ENCODE data around the gene C2orf81. TPM values are rescaled to one million over a fixed set of nuclear protein-coding genes. Genes with fewer than 3 reads are reported as not detected.
A peak's percentile ranks its signal among the peaks of the same experiment; 100 is the strongest.
"Not testable (repeated sequence)": the region's sequence is repeated elsewhere in the genome, so short reads cannot be mapped to it uniquely, and the experiment has no call there.

The C2orf81 gene
- 0.38 TPM for total RNA-seq

GRCh38 chr2:74421221-74421870 lies at the start of gene C2orf81, which contains the start of gene WDR54:
C2orf81 (minus strand) TSS chr2:74421619; CDS start chr2:74421560, 59 bp downstream.
WDR54 (plus strand) TSS chr2:74421730; CDS start chr2:74422154, 424 bp downstream.
- peak; percentile 66 for ATAC-seq
- peak; percentile 71 for DNase-seq (ENCODE audit: low spot score)

- not testable (repeated sequence) for DNase-seq (ENCODE audit: low spot score); ATAC-seq
Measured at GRCh38 chr2:74470742-74471141, 49.3 kb upstream of the C2orf81 start.

- ATAC-seq (peak; percentile 1), DNase-seq (ENCODE audit: low spot score) (no peak)
Measured at GRCh38 chr2:74464406-74464805, 43.0 kb upstream of the C2orf81 start.

GRCh38 chr2:74462786-74463105 lies 41.3 kb upstream of the C2orf81 start:
- DNase-seq (ENCODE audit: low spot score) (no peak), ATAC-seq (no peak)

- ATAC-seq: no peak
- no peak for DNase-seq (ENCODE audit: low spot score)
Measured at GRCh38 chr2:74462054-74462785, 40.8 kb upstream of the C2orf81 start.

GRCh38 chr2:74461187-74462053 lies 40.0 kb upstream of the C2orf81 start:
- no peak for DNase-seq (ENCODE audit: low spot score)
- ATAC-seq: no peak

- not testable (repeated sequence) for DNase-seq (ENCODE audit: low spot score); ATAC-seq
Measured at GRCh38 chr2:74460187-74460586, 38.8 kb upstream of the C2orf81 start.

GRCh38 chr2:74459503-74460118 lies 38.2 kb upstream of the C2orf81 start:
- ATAC-seq; DNase-seq (ENCODE audit: low spot score): not testable (repeated sequence)

GRCh38 chr2:74458938-74459363 lies 37.5 kb upstream of the C2orf81 start:
- DNase-seq (ENCODE audit: low spot score): no peak
- ATAC-seq: no peak

GRCh38 chr2:74458132-74458937 lies 36.9 kb upstream of the C2orf81 start, which contains the start of gene WBP1:
WBP1 (plus strand) TSS chr2:74458438; CDS start chr2:74458603, 165 bp downstream.
- peak; percentile 100 for DNase-seq (ENCODE audit: low spot score)
- peak; percentile 82 for ATAC-seq

- ATAC-seq (peak; percentile 62), DNase-seq (ENCODE audit: low spot score) (peak; percentile 79)
Measured at GRCh38 chr2:74457549-74458131, 36.2 kb upstream of the C2orf81 start.

- ATAC-seq (no peak), DNase-seq (ENCODE audit: low spot score) (no peak)
Measured at GRCh38 chr2:74457129-74457548, 35.7 kb upstream of the C2orf81 start.

GRCh38 chr2:74454654-74455511 lies 33.5 kb upstream of the C2orf81 start, which contains the start of gene INO80B:
INO80B (plus strand) TSS chr2:74455087; CDS start chr2:74455117, 30 bp downstream.
- DNase-seq (ENCODE audit: low spot score) (peak; percentile 97), ATAC-seq (peak; percentile 75)

GRCh38 chr2:74450570-74451190 lies 29.3 kb upstream of the C2orf81 start:
- ATAC-seq: no peak
- no peak for DNase-seq (ENCODE audit: low spot score)

- no peak for ATAC-seq
- DNase-seq (ENCODE audit: low spot score): no peak
Measured at GRCh38 chr2:74448771-74449170, 27.4 kb upstream of the C2orf81 start.

- peak; percentile 76 for DNase-seq (ENCODE audit: low spot score)
- ATAC-seq: peak; percentile 82
Measured at GRCh38 chr2:74447230-74447999, 26.0 kb upstream of the C2orf81 start.

All from left lobe of liver (tissue), 2 donors.